AG04449 (cell line): Measurements from ENCODE around the gene UQCC3.
A peak's percentile ranks its signal among the peaks of the same experiment; 100 is the strongest.

ENCODE experiments used
- CTCF ChIA-PET: fragments of 350-600 bp; formaldehyde crosslinking; extraction: SDS; loops from one replicate; lab custom pipeline; 2021; ENCODE audit warnings: antibody characterized with exemption; lab: Yijun Ruan, JAX
- POLR2A ChIA-PET: fragments of 400-600, 350-600 bp; formaldehyde crosslinking; extraction: SDS; loops from one replicate; lab custom pipeline; 2020; ENCODE audit warnings: antibody characterized with exemption, inconsistent platforms; lab: Yijun Ruan, JAX
- DNase-seq: peaks from one replicate; pipeline ENCODE4 v3.0.0-alpha.2; 2010; ENCODE audit warnings: low read depth, low spot score
- H3K4me3 ChIP-seq: 2 replicates; pipeline ENCODE4 v1.5.1; 2011; ENCODE audit warnings: low read depth, mild to moderate bottlenecking, control low read depth, low read length
- CTCF ChIP-seq: IDR thresholded peaks from one replicate; pipeline ENCODE4 v1.5.1; 2011; ENCODE audit warnings: mild to moderate bottlenecking, moderate library complexity, low read length, control low read depth, inconsistent platforms; ENCODE audit not compliant: insufficient read depth; ENCODE audit errors: missing control alignments

Gene UQCC3

GRCh38 chr11:62664405-62665074, 6.9 kb upstream of the UQCC3 start:
- peak overlapping the region; percentile 92 for H3K4me3 ChIP-seq
- ChIA-PET CTCF (interaction anchor here (0.8 to 6.1 kb wide), 12 partner anchors 10 to 270 kb away, joined by 3 to 26 read pairs (median 3); partner anchors contain the start of genes BSCL2, GNG3 and TUT1), POLR2A (interaction anchor here (0.6 to 3.3 kb wide), 41 partner anchors 7 to 270 kb away, joined by 3 to 58 read pairs (median 8); partner anchors contain the start of genes B3GAT3, EEF1G, GANAB and HNRNPUL2)
- TF ChIP-seq CTCF = no peak
- DNase-seq = no peak

GRCh38 chr11:62665075-62665598, 6.3 kb upstream of the UQCC3 start, which contains the start of the genes C11orf98 and CSKMT:
TSS of gene C11orf98 (minus strand) at chr11:62665210. CDS start at chr11:62665169, 41 bp downstream.
TSS of gene CSKMT (plus strand) at chr11:62665312. CDS start at chr11:62665880, 568 bp downstream.
- DNase-seq = no peak
- CTCF ChIA-PET = interaction anchor here (0.7 to 6.1 kb wide), 13 partner anchors 11 to 270 kb away, joined by 3 to 26 read pairs (median 3); partner anchors contain the start of genes BSCL2, GNG3 and TUT1
- TF ChIP-seq CTCF = no peak
- POLR2A ChIA-PET = interaction anchor here (0.5 to 3.3 kb wide), 46 partner anchors 8 to 270 kb away, joined by 3 to 58 read pairs (median 6); partner anchors contain the start of genes B3GAT3, EEF1G, GANAB and HNRNPUL2
- peak within 1 kb of the TSS; percentile 92 for H3K4me3 ChIP-seq

- TF ChIP-seq CTCF = no peak
- no peak for DNase-seq
- ChIA-PET POLR2A (interaction anchor here (0.5 to 3.3 kb wide), 40 partner anchors 9 to 271 kb away, joined by 3 to 58 read pairs (median 8); partner anchors contain the start of genes B3GAT3, EEF1G, GANAB and HNRNPUL2), CTCF (interaction anchor here (0.7 to 6.1 kb wide), 11 partner anchors 12 to 271 kb away, joined by 3 to 26 read pairs (median 3); partner anchors contain the start of genes BSCL2, GNG3 and TUT1)
- peak overlapping the region; percentile 92 for H3K4me3 ChIP-seq
Measured at GRCh38 chr11:62665599-62666258, 5.7 kb upstream of the UQCC3 start.

- no peak for DNase-seq
- H3K4me3 ChIP-seq = peak overlapping the region; percentile 92
- no peak for TF ChIP-seq CTCF
- POLR2A ChIA-PET = interaction anchor here (0.7 to 3.3 kb wide), 17 partner anchors 9 to 271 kb away, joined by 3 to 58 read pairs (median 16); partner anchors contain the start of genes EEF1G, GANAB, INTS5 and LRRN4CL
- CTCF ChIA-PET = interaction anchor here (1.5 to 6.1 kb wide), 2 partner anchors 28 to 119 kb away, joined by 8 to 26 read pairs; no protein-coding TSS in a partner anchor
Measured at GRCh38 chr11:62666259-62666926, 5.1 kb upstream of the UQCC3 start.

- no peak for DNase-seq
- no peak for TF ChIP-seq CTCF
- POLR2A ChIA-PET = interaction anchor here (0.7 to 3.3 kb wide), 7 partner anchors 10 to 174 kb away, joined by 3 to 46 read pairs (median 5); partner anchors contain the start of genes EEF1G, GANAB, TEX54 and TUT1
- no peak overlapping the region for H3K4me3 ChIP-seq
- CTCF ChIA-PET = interaction anchor here (0.6 to 6.1 kb wide), 8 partner anchors 10 to 272 kb away, joined by 3 to 26 read pairs (median 6); no protein-coding TSS in a partner anchor
Measured at GRCh38 chr11:62667460-62667859, 4.0 kb upstream of the UQCC3 start.
